SU-DHL-6 (cell line): ENCODE data around the gene CD8B2.

Experiments
- H2AFZ ChIP-seq: fragments of 200-600 bp; sonication (generic); 2 replicates; pipeline ENCODE4 v1.6.1; 2014; ENCODE audit warnings: low read depth, mild to moderate bottlenecking, moderate library complexity, mixed read lengths, antibody characterized with exemption, low read length; ENCODE audit not compliant: severe bottlenecking
- H3F3A ChIP-seq: fragments of 200-600 bp; shearing (Covaris generic); 2 replicates; pipeline ENCODE4 v1.6.0; 2016; ENCODE audit warnings: antibody characterized with exemption, mild to moderate bottlenecking; ENCODE audit not compliant: insufficient read depth
- H3K27ac ChIP-seq: fragments of 200-600 bp; sonication (generic); 2 replicates; pipeline ENCODE4 v1.5.1; 2016; ENCODE audit warnings: low read depth, mild to moderate bottlenecking, low read length, moderate library complexity, mixed read lengths
- H3K27me3 ChIP-seq: fragments of 200-600 bp; sonication (generic), shearing (Covaris generic); 2 replicates; pipeline ENCODE4 v1.6.0; 2014; ENCODE audit warnings: mild to moderate bottlenecking, low read length
- H3K36me3 ChIP-seq: fragments of 200-600 bp; sonication (generic); 2 replicates; pipeline ENCODE4 v1.6.1; 2014; ENCODE audit warnings: mild to moderate bottlenecking, low read length, mixed read lengths
- H3K4me2 ChIP-seq: fragments of 300-600, 200-600 bp; shearing (Covaris generic), sonication (generic); 2 replicates; pipeline ENCODE4 v1.6.0; 2014; ENCODE audit warnings: low read length, low read depth, mild to moderate bottlenecking; ENCODE audit not compliant: poor library complexity, severe bottlenecking
- H3K4me3 ChIP-seq: fragments of 200-600 bp; sonication (generic); 2 replicates; pipeline ENCODE4 v1.5.1; 2014; ENCODE audit warnings: antibody characterized with exemption, low read length, mild to moderate bottlenecking, mixed read lengths; ENCODE audit not compliant: insufficient read depth, poor library complexity, severe bottlenecking
- H3K79me2 ChIP-seq: fragments of 200-600 bp; sonication (generic); 2 replicates; pipeline ENCODE4 v1.6.1; 2014; ENCODE audit warnings: mild to moderate bottlenecking, low read length, moderate library complexity; ENCODE audit not compliant: insufficient read depth
- H3K9ac ChIP-seq: fragments of 200-600 bp; sonication (generic); 2 replicates; pipeline ENCODE4 v1.7.0; 2014; ENCODE audit warnings: mild to moderate bottlenecking, low read length
- H3K9me2 ChIP-seq: fragments of 200-600 bp; sonication (generic); replicated peaks from 2 replicates; pipeline ENCODE4 v1.6.1; 2014; ENCODE audit warnings: low read length; ENCODE audit not compliant: insufficient read depth
- H3K9me3 ChIP-seq: fragments of 200-600 bp; sonication (generic); 2 replicates; pipeline ENCODE4 v1.6.1; 2014; ENCODE audit warnings: low read length, mixed read lengths; ENCODE audit not compliant: insufficient read depth
- H4K20me1 ChIP-seq: fragments of 200-600 bp; sonication (generic); 2 replicates; pipeline ENCODE4 v1.6.1; 2014; ENCODE audit warnings: low read depth, mild to moderate bottlenecking, antibody characterized with exemption, low read length, moderate library complexity, mixed read lengths
- EZH2phosphoT487 ChIP-seq: fragments of 200-600 bp; sonication (generic), shearing (Covaris generic); conservative IDR thresholded peaks from 2 replicates; pipeline ENCODE4 v1.6.1; 2018; ENCODE audit warnings: mild to moderate bottlenecking, antibody characterized with exemption, low read length, moderate library complexity, mixed read lengths
- TF ChIP-seq, protein P1 (sequence below): fragments of 200-600 bp; sonication (generic); IDR thresholded peaks from one replicate; pipeline ENCODE4 v1.5.1; 2017; ENCODE audit warnings: antibody characterized with exemption, mild to moderate bottlenecking, low read length, moderate library complexity; ENCODE audit not compliant: insufficient read depth, poor library complexity, severe bottlenecking

The CD8B2 gene

DNA sequence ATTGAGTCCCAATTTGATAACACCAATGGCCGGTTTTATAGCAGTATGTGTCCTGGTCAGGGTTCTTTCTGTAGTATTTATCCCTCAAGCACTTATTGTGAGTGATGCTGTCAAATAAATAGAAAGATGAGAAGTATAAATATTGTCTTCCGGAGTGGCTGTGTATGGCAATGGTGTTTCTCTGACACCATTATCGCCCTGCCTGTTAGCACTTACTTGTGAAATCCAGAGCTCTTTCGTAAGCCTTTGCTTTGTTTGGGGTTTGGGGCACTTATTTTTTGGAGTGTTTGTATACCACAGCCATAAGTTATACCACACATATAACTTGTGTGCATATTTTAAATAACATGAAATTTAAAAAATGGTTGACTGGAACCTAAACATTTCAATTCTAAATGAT lies 29.3 kb downstream of the CD8B2 start:
- Histone ChIP-seq H3K36me3 (no peaks in the 10 kb centered on the region), H3K9ac (no peak overlapping the region), H4K20me1 (no peaks in the 10 kb centered on the region), H3K9me2 (no peaks in the 10 kb centered on the region), H3K27ac (no peak overlapping the region), H3K79me2 (no peaks in the 10 kb centered on the region), H2AFZ (no peak overlapping the region), H3K4me3 (no peak overlapping the region), H3K4me2 (no peak overlapping the region), H3K9me3 (no peaks in the 10 kb centered on the region), H3K27me3 (no peaks in the 10 kb centered on the region), H3F3A (no peaks in the 10 kb centered on the region)
- TF ChIP-seq EZH2phosphoT487, result no peak
- TF ChIP-seq, protein P1, sequence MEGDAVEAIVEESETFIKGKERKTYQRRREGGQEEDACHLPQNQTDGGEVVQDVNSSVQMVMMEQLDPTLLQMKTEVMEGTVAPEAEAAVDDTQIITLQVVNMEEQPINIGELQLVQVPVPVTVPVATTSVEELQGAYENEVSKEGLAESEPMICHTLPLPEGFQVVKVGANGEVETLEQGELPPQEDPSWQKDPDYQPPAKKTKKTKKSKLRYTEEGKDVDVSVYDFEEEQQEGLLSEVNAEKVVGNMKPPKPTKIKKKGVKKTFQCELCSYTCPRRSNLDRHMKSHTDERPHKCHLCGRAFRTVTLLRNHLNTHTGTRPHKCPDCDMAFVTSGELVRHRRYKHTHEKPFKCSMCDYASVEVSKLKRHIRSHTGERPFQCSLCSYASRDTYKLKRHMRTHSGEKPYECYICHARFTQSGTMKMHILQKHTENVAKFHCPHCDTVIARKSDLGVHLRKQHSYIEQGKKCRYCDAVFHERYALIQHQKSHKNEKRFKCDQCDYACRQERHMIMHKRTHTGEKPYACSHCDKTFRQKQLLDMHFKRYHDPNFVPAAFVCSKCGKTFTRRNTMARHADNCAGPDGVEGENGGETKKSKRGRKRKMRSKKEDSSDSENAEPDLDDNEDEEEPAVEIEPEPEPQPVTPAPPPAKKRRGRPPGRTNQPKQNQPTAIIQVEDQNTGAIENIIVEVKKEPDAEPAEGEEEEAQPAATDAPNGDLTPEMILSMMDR, result no peak

DNA sequence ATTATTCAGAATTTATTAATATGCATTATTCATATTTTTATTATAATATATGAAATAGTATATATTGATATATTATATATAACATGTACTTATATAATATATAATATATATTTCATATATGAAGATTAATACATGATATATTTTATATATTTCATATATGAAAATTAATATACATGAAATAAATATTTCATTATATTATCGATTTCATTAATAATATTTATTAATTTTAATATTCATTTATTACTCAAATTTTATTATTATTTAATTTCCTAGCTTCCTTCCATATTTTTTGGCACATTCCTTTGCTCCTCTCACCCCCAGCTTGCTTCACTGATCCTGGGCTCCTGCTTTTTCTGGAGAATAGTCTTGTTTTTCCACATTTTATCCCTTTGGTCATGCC lies 29.7 kb downstream of the CD8B2 start:
- no peaks in the 10 kb centered on the region for H3F3A ChIP-seq
- H4K20me1 ChIP-seq, result no peaks in the 10 kb centered on the region
- H3K9ac ChIP-seq, result no peak overlapping the region
- no peak overlapping the region for H2AFZ ChIP-seq
- no peak for TF ChIP-seq EZH2phosphoT487
- H3K36me3 ChIP-seq, result no peaks in the 10 kb centered on the region
- no peak overlapping the region for H3K27ac ChIP-seq
- no peak overlapping the region for H3K4me2 ChIP-seq
- H3K9me2 ChIP-seq, result no peaks in the 10 kb centered on the region
- no peaks in the 10 kb centered on the region for H3K79me2 ChIP-seq
- H3K9me3 ChIP-seq, result no peaks in the 10 kb centered on the region
- no peak overlapping the region for H3K4me3 ChIP-seq
- no peaks in the 10 kb centered on the region for H3K27me3 ChIP-seq

- TF ChIP-seq EZH2phosphoT487, result no peak
- TF ChIP-seq, protein P1, result no peak
Observed at GRCh38 chr2:106517329-106517728, 30.2 kb downstream of the CD8B2 start.

DNA sequence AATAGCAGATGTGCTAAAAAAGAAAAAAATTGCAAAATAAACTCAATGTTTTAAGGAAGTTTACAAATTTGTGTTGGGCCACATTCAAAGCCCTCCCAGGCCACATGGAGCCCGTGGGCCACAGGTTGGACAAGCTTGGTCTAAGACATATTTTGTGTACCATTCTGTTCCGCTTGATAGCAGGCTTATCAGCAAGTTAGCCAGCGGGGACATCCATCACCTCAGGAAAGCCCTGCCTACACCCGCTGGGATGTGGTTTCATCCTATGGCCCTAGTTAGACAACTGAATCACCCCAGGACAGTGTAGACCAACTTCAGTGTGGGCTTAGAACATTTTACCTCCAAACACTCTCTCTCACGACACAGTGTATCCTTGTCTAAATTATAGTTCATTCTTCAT lies 32.6 kb downstream of the CD8B2 start:
- H3K9ac ChIP-seq, result no peak overlapping the region
- no peaks in the 10 kb centered on the region for H3K9me3 ChIP-seq
- no peak overlapping the region for H3K27ac ChIP-seq
- no peak overlapping the region for H2AFZ ChIP-seq
- no peaks in the 10 kb centered on the region for H4K20me1 ChIP-seq
- no peaks in the 10 kb centered on the region for H3F3A ChIP-seq
- H3K4me2 ChIP-seq, result no peak overlapping the region
- H3K27me3 ChIP-seq, result no peaks in the 10 kb centered on the region
- no peak for TF ChIP-seq EZH2phosphoT487
- TF ChIP-seq, protein P1, result no peak
- no peaks in the 10 kb centered on the region for H3K79me2 ChIP-seq
- H3K36me3 ChIP-seq, result no peaks in the 10 kb centered on the region
- H3K9me2 ChIP-seq, result no peaks in the 10 kb centered on the region
- H3K4me3 ChIP-seq, result no peak overlapping the region

More at GRCh38 chr2:106517329-106517728, 30.2 kb downstream of the CD8B2 start:
- no peaks in the 10 kb centered on the region for H3F3A ChIP-seq
- no peaks in the 10 kb centered on the region for H3K9me2 ChIP-seq
- H3K9ac ChIP-seq, result no peak overlapping the region
- H3K79me2 ChIP-seq, result no peaks in the 10 kb centered on the region
- H2AFZ ChIP-seq, result no peak overlapping the region
- no peak overlapping the region for H3K4me3 ChIP-seq
- H4K20me1 ChIP-seq, result no peaks in the 10 kb centered on the region
- H3K27ac ChIP-seq, result no peak overlapping the region
- H3K36me3 ChIP-seq, result no peaks in the 10 kb centered on the region
- H3K27me3 ChIP-seq, result no peaks in the 10 kb centered on the region
- no peak overlapping the region for H3K4me2 ChIP-seq
- H3K9me3 ChIP-seq, result no peaks in the 10 kb centered on the region
